Activated naive CD4-positive, alpha-beta T cell treated with anti-CD3 and anti-CD28 coated beads, Interleukin-2, amount 50 U/mL, for 16 hours (primary cell): ENCODE data around the gene HPDL.
"Not testable (repeated sequence)": the region's sequence is repeated elsewhere in the genome, so short reads cannot be mapped to it uniquely, and the experiment has no call there.

Experiments used
- DNase-seq: peaks from one replicate; pipeline ENCODE4 v3.0.0-alpha.2; 2020

The HPDL gene

GRCh38 chr1:45326627-45327623 lies at the start of gene HPDL:
Gene HPDL (plus strand): TSS chr1:45326895. CDS start chr1:45327149, 254 bp downstream.
- DNase-seq: peak; percentile 78

GRCh38 chr1:45282351-45282750 lies 44.3 kb upstream of the HPDL start:
- no peak for DNase-seq

GRCh38 chr1:45284858-45285257 lies 41.8 kb upstream of the HPDL start:
- DNase-seq: not testable (repeated sequence)

GRCh38 chr1:45286521-45286920 lies 40.2 kb upstream of the HPDL start:
- DNase-seq: not testable (repeated sequence)

GRCh38 chr1:45291002-45291401 lies 35.7 kb upstream of the HPDL start:
- not testable (repeated sequence) for DNase-seq

- no peak for DNase-seq
These were observed 35.0 kb upstream of the HPDL start for GRCh38 chr1:45291716-45292115.

- no peak for DNase-seq
These were observed 28.9 kb upstream of the HPDL start for GRCh38 chr1:45297666-45298356.

- no peak for DNase-seq
These were observed 27.4 kb upstream of the HPDL start for GRCh38 chr1:45299296-45299695.

GRCh38 chr1:45299981-45300668 lies 26.6 kb upstream of the HPDL start:
- DNase-seq: peak; percentile 31

- DNase-seq: no peak
These were observed 26.1 kb upstream of the HPDL start for GRCh38 chr1:45300669-45300997.

GRCh38 chr1:45302505-45303150 lies 24.1 kb upstream of the HPDL start:
- DNase-seq: no peak

- peak; percentile 98 for DNase-seq
These were observed 23.0 kb upstream of the HPDL start for GRCh38 chr1:45303520-45304310.

GRCh38 chr1:45304311-45305081 lies 22.2 kb upstream of the HPDL start:
- DNase-seq: no peak

GRCh38 chr1:45305231-45305630 lies 21.5 kb upstream of the HPDL start:
- no peak for DNase-seq

- peak; percentile 48 for DNase-seq
These were observed 20.4 kb upstream of the HPDL start for GRCh38 chr1:45306319-45306718.

GRCh38 chr1:45306905-45307304 lies 19.8 kb upstream of the HPDL start:
- DNase-seq: no peak

GRCh38 chr1:45314266-45314665 lies 12.4 kb upstream of the HPDL start:
- DNase-seq: no peak

- no peak for DNase-seq
These were observed 9.5 kb upstream of the HPDL start for GRCh38 chr1:45317166-45317565.

GRCh38 chr1:45319761-45320160 lies 6.9 kb upstream of the HPDL start:
- no peak for DNase-seq

- no peak for DNase-seq
These were observed 5.3 kb upstream of the HPDL start for GRCh38 chr1:45321444-45321843.

- DNase-seq: no peak
These were observed 4.1 kb upstream of the HPDL start for GRCh38 chr1:45322486-45323040.
